Activated CD8-positive, alpha-beta memory T cell treated with anti-CD3 and anti-CD28 coated beads, Interleukin-2, amount 50 U/mL, for 48 hours (primary cell): ENCODE results near the gene CYP2U1.

Experiments
- DNase-seq: peaks from one replicate; pipeline ENCODE4 v3.0.0-alpha.2; 2020

Gene CYP2U1

GRCh38 chr4:107987916-107988762 lies 56.8 kb downstream of the CYP2U1 start:
- no peak for DNase-seq

GRCh38 chr4:107988763-107989035 lies 57.4 kb downstream of the CYP2U1 start:
- DNase-seq: no peak

DNA sequence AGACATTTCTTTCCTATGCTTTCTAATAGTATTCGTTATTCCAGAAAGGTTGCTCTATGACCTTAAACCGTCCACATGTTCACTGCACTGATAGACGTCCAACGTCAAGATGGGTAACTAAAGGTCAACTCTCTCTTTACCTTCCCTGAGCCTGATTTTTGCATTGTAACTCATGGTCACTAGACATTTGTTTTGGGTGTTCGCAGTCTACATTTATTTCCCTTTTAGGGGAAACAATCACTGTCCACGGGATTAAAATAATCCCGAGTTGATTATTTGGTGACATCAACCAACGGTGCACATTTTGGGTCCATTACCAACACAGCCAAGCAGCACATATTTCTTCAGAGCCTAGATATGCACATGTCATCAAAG lies 57.8 kb downstream of the CYP2U1 start:
- no peak for DNase-seq

DNA sequence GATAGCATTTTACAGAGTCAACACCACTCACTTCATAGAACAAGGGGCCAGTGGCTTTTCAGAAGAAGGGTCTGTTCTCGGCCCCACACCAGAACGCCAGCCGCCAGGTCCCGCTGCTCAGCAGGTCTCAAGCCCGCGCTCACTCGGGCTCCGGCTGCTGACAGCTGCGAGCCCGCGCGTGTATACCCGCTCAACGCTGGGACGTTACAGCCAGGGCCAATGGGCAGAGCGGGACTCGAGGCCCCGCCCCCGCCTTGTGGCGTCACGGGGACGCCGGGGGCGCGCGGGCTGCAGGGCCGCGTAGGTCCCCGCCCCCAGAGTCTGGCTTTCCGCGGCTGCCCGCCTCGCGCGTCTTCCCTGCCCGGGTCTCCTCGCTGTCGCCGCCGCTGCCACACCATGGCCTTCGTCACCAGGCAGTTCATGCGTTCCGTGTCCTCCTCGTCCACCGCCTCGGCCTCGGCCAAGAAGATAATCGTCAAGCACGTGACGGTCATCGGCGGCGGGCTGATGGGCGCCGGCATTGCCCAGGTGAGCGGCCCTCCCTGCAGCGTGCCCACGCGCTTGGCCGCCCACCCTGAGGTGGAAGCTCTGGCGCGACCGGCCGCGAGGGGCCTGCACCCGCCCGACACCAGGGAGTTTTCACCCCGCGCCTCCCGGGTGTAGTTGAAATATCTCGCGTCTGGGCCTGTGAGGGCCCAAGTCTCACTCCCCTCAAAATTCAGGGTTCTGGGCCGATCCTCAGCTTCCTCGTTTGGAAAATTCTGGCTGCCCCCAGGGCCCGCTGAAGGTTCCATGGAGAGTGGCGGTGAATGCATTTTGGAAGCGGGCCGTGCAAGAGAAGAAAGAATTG lies 58.4 kb downstream of the CYP2U1 start, which contains the start of gene HADH:
HADH (plus strand) TSS at position 353 of the 850 bp plus-strand sequence; CDS start at position 397, 44 bp downstream.
- DNase-seq: peak; percentile 96

GRCh38 chr4:107991945-107992630 lies 60.7 kb downstream of the CYP2U1 start:
- DNase-seq: no peak

GRCh38 chr4:107993969-107994368 lies 62.6 kb downstream of the CYP2U1 start:
- no peak for DNase-seq

DNA sequence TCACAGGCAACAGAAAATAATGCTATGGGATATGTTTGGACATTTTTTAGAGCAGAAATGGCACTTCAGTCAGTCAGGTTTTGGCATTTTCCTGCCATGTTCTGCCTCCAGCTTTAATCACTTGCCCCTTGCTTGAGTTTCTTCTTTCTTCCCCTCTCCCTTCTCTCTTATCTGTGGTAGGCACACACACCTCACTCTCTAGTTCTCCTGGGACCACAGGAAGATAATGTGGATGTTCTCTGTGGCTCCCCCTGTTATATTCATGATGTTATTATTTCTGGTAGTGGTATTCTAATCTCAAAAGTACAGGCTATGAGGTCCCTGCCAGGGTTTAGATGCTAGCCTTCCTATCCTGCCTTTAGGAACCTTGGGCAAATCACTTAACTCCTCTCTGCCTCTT lies 63.5 kb downstream of the CYP2U1 start:
- no peak for DNase-seq

GRCh38 chr4:107996949-107997788 lies 65.8 kb downstream of the CYP2U1 start:
- DNase-seq: no peak

- no peak for DNase-seq
Observed at GRCh38 chr4:107997794-107998193, 66.4 kb downstream of the CYP2U1 start.

DNA sequence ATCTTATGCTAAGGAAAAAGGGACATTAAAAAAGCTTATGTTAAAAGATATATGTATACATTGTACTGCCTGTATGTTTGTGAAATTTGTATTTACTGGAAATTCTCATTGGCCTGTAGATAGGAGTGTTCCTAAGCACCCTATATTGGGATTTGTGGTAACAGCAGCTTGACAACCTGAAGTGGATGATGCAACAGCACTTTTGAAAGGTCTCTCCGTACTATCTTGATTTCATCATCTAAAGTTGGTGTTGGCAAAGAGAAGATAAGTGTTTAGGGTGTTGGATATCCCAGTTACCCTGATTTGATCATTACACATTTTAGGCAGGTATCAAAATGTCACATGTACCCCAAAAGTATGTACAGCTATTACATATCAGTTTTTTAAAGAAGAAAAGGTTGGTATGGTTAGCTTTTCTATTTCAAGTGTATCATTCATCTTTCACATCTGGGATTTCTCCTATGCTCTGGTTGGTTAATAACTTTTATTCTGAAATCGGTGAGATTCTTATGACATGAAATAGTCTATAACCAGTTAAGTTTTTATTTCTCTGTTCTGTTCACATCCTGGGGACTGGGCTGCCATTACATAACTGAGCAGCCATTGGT lies 68.7 kb downstream of the CYP2U1 start:
- DNase-seq: no peak

DNA sequence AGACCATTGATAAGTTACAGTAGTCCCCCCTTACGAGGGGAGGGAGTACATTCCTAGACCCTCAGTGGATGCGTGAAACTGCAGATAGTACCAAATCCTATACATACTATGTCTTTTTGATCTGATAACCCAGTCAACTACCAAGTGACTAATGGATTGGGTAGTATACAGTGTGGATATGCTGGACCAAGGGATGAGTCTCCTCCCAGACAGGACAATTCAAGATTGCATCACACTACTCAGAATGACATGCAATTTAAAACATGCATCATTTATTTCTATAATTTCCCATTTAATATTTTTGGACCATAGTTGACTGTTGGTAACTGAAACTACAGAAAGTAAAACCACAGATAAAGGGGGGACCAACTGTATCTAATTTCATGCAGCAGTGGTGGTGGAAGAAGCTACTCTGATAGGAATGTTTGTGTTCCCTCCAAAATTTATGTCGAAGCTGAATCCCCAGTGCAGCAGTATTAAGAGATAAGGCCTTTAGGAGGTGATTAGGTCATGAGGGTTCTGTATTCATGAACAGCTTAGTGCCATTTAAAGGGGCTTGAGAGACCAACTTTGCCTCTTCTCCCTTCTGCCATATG lies 70.3 kb downstream of the CYP2U1 start:
- DNase-seq: no peak
